ENCODE data around the gene CNTN1. TPM values are rescaled to one million over a fixed set of nuclear protein-coding genes. Genes with fewer than 3 reads are reported as not detected.

Gene CNTN1
- total and polyA plus RNA-seq, 2 of the 4 experiments (the other 2 are of a cell fraction) = 0.10 to 0.18 TPM

GRCh38 chr12:40945772-40946171, 253.5 kb downstream of the CNTN1 start:
- Histone ChIP-seq H4K8ac (ENCODE audit: low read depth in 2 of 2, low read length in 2 of 2) (no peak overlapping the region), H3K14ac (replicated peaks; ENCODE audit: low read depth, low read length) (no peak overlapping the region), H3K4ac (ENCODE audit: low read depth, low read length) (no peak overlapping the region), H2BK15ac (ENCODE audit: low read depth, low read length) (no peak overlapping the region), H2BK20ac (ENCODE audit: low read depth, low read length) (no peak overlapping the region), H3K23ac (ENCODE audit: low read depth, low read length) (no peak overlapping the region), H4K91ac (ENCODE audit: insufficient read depth, low read depth, low read length) (no peak overlapping the region), H3K56ac (ENCODE audit: extremely low read depth, insufficient read depth, low read length) (no peak overlapping the region), H3K9me1 (ENCODE audit: insufficient read depth, low read length) (no peaks in the 10 kb centered on the region), H4K5ac (ENCODE audit: low read depth, low read length) (no peak overlapping the region), H3K9me3 (ENCODE audit: control insufficient read depth, insufficient read depth, low read length) (no peaks in the 10 kb centered on the region), H3K4me1 (ENCODE audit: control insufficient read depth, insufficient read depth, low read length) (no peaks in the 10 kb centered on the region), H2AK9ac (replicated peaks; ENCODE audit: low read depth, low read length, poor library complexity) (no peak overlapping the region), H2AFZ (replicated peaks; ENCODE audit: low read length, poor library complexity) (no peak overlapping the region), H2BK5ac (ENCODE audit: low read depth, low read length, poor library complexity, severe bottlenecking) (no peak overlapping the region), H3K4me3 (ENCODE audit: insufficient read depth, low read depth, low read length) (no peak overlapping the region), H3K27me3 (ENCODE audit: control insufficient read depth, insufficient read depth, low read length) (no peaks in the 10 kb centered on the region), H3K9ac (ENCODE audit: low read depth, low read length) (no peak overlapping the region), H3K36me3 (ENCODE audit: control insufficient read depth, insufficient read depth, low read length) (no peaks in the 10 kb centered on the region), H3K79me1 (ENCODE audit: low read depth in 1 of 2, low read length in 2 of 2) (no peaks in the 10 kb centered on the region), H3K18ac (ENCODE audit: low read depth, low read length) (no peak overlapping the region), H4K20me1 (ENCODE audit: insufficient read depth, low read length) (no peaks in the 10 kb centered on the region), H3K4me2 (ENCODE audit: low read depth, low read length) (no peak overlapping the region), H2BK120ac (ENCODE audit: low read depth, low read length) (no peak overlapping the region), H2AK5ac (ENCODE audit: low read depth, low read length) (no peak overlapping the region), H3K27ac (ENCODE audit: insufficient read depth, low read length) (no peak overlapping the region)
- ATAC-seq (ENCODE audit: low read depth) (no peak), DNase-seq (no peak)
- WGBS, 2 experiments (ENCODE audit: extremely low coverage in 2 of 2, insufficient read length in 1 of 2) = no CpG with 5 or more reads among the region's 2 CpGs
- in situ Hi-C loops (cut with MboI; ENCODE audit: low sequenced_read_pairs) = loop anchor here (10.0 kb wide), 2 partner anchors 329 to 1079 kb away; no protein-coding TSS in a partner anchor
- intact Hi-C loops (cut with micrococcal nuclease) = loop anchor here (1.0 to 5.0 kb wide), 4 partner anchors 331 to 1387 kb away; no protein-coding TSS in a partner anchor
- TF ChIP-seq RCOR1 (IDR thresholded peaks at IDR 0.05; ENCODE audit: insufficient replicate concordance, low read length) (no peak), MAFK (IDR thresholded peaks at IDR 0.05; ENCODE audit: low read depth, low read length) (no peak), SMC3 (IDR thresholded peaks at IDR 0.05; ENCODE audit: low read depth, low read length) (no peak), CEBPB (IDR thresholded peaks at IDR 0.05; ENCODE audit: low read depth, low read length) (no peak), MXI1 (IDR thresholded peaks at IDR 0.05; ENCODE audit: borderline replicate concordance, low read depth, low read length) (no peak), RFX5 (IDR thresholded peaks at IDR 0.05; ENCODE audit: low read depth, low read length) (no peak), POLR2A (IDR thresholded peaks at IDR 0.05; ENCODE audit: low read depth, low read length) (no peak), CHD1 (IDR thresholded peaks at IDR 0.05; ENCODE audit: low read depth, low read length) (no peak), FOS (IDR thresholded peaks at IDR 0.05; ENCODE audit: low read depth, low read length) (no peak), NFE2L2 (IDR thresholded peaks at IDR 0.05; ENCODE audit: low read depth, low read length) (no peak), BHLHE40 (IDR thresholded peaks at IDR 0.05; ENCODE audit: low read depth, low read length) (no peak), MAZ (IDR thresholded peaks at IDR 0.05; ENCODE audit: borderline replicate concordance, low read depth, low read length) (no peak)
- TF ChIP-seq, protein P1, sequence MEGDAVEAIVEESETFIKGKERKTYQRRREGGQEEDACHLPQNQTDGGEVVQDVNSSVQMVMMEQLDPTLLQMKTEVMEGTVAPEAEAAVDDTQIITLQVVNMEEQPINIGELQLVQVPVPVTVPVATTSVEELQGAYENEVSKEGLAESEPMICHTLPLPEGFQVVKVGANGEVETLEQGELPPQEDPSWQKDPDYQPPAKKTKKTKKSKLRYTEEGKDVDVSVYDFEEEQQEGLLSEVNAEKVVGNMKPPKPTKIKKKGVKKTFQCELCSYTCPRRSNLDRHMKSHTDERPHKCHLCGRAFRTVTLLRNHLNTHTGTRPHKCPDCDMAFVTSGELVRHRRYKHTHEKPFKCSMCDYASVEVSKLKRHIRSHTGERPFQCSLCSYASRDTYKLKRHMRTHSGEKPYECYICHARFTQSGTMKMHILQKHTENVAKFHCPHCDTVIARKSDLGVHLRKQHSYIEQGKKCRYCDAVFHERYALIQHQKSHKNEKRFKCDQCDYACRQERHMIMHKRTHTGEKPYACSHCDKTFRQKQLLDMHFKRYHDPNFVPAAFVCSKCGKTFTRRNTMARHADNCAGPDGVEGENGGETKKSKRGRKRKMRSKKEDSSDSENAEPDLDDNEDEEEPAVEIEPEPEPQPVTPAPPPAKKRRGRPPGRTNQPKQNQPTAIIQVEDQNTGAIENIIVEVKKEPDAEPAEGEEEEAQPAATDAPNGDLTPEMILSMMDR (conservative IDR thresholded peaks at IDR 0.05; ENCODE audit: low read depth, low read length) = no peak
- TF ChIP-seq, protein P2, sequence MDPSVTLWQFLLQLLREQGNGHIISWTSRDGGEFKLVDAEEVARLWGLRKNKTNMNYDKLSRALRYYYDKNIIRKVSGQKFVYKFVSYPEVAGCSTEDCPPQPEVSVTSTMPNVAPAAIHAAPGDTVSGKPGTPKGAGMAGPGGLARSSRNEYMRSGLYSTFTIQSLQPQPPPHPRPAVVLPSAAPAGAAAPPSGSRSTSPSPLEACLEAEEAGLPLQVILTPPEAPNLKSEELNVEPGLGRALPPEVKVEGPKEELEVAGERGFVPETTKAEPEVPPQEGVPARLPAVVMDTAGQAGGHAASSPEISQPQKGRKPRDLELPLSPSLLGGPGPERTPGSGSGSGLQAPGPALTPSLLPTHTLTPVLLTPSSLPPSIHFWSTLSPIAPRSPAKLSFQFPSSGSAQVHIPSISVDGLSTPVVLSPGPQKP (IDR thresholded peaks at IDR 0.05; ENCODE audit: borderline replicate concordance, low read depth, low read length) = no peak
- POLR2A ChIA-PET (ENCODE audit: unreplicated experiment) = no interaction called here
- dilution Hi-C loops (cut with HindIII; ENCODE audit: low sequenced_read_pairs, unreplicated experiment) = no loop called here
- CTCF ChIA-PET = interaction anchor here (1.7 kb wide), 1 partner anchor 1078 kb away, joined by 4 read pairs; no protein-coding TSS in a partner anchor
- no TSS peak for BruUV-seq (replicated peaks)

Measured in IMR-90 (cell line).